HG03521 (cell line): ENCODE data around the gene SEC22A.
"Not testable (repeated sequence)": the region's sequence is repeated elsewhere in the genome, so short reads cannot be mapped to it uniquely, and the experiment has no call there.

Experiments
- ATAC-seq: cut with Tn5 transposase; IDR thresholded peaks from one replicate; pipeline ENCODE4 v1.9.1; 2021; ENCODE audit warnings: mild to moderate bottlenecking, moderate library complexity; ENCODE audit not compliant: unreplicated experiment

Gene SEC22A

DNA sequence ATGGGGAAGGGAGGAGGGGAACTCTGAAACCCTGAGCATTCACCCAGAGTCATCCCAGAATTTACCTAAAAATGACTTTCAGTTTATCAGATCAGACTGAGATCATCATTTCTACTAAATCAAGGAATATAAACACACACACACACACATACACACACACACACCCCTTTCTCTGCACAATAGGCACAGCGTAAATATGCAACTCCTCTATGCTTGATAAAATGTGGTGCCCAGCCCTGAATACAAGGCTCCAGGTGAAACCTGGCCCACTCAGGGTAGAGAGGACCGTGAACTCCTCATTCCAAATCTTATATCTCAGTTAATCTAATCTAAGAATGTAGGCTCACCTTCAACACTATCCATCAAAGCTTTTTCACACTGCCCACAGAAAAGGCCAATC lies 31.8 kb upstream of the SEC22A start:
- no peak for ATAC-seq

DNA sequence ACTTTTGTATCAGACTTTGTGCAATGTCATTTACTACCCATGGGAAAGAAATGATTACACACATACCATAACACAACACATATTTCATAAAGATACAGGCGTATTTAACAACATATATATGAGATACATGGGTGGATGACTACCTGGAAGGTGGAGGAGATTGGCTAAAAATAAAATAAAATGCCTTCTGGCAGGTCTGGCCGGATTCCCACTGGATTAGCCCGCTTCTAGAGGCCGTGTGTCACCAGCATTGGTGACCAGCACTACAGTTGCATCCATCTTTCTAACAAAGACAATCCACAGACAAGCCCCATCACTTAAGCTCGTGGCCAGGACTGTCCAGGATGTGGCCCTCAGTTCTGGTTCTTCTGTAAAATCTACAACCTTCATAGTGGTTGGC lies 21.0 kb upstream of the SEC22A start:
- no peak for ATAC-seq

GRCh38 chr3:123186695-123187094 lies 15.0 kb upstream of the SEC22A start:
- ATAC-seq = no peak

DNA sequence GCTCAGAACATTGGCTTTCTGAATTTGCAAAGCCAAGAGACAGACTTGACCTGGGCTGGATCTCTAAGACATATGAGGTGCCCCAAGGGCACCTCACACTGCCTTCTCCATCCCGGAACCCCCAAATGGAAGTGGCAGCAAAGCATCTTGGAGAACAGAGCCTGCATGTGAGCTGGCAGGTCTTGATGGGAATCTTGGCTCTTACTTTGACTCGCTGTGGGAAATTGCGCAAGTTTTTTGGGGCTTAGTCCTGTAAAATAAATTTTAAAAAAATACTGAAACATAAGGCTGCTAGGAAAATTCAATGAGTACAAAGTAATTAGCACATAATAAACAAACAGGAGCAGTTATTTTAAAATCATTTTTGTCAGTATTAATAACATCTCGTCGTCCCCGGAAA lies 13.7 kb upstream of the SEC22A start:
- ATAC-seq = no peak

DNA sequence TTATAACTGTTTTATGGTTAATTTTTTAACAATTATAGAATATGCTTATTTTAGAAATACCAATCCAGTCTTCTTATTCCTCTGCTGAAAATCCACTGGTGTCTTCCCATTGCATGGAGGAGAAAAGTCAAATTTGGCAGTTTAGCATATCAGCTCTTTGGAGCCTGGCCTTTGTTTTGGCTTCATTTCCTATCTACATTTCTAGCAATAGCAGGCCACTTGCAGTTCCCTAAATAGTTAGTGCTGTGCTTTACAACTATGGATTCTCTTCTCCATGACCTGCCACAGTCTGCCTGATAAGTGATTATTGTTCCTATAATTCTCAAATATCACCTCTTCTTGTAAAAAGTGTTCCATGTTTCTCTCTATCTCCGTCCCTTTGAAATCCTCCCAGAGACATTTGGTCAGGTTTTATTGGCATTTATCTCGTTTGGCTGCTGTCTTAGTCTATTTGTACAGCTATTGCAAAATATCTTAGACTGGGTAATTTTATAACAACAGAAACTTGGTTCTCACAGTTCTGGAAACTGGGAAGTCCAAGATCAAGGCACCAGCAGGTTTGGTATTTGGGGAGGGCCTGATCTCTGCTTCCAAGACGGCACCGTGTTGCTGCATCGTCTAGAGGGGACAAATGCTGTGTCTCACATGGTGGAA lies 8.2 kb upstream of the SEC22A start:
- ATAC-seq = no peak

- no peak for ATAC-seq
Measured at GRCh38 chr3:123194552-123194951, 7.2 kb upstream of the SEC22A start.

- no peak for ATAC-seq
Measured at GRCh38 chr3:123198372-123198771, 3.4 kb upstream of the SEC22A start.

DNA sequence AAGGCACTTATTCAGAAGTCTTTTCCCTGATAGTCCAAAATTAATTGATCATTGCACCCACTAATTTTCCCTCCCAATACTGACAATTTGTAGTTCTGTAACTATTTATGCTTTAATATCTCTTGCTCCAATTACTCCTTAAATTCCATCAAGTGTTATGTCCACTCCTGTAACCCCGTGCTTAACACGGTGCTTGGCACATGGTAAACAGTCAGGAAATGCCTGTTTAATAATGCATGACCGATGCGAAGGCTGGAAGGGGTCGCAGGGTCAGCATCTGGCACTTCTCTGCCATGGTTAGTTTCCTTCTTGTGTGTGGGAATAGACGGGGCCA lies 553 bp upstream of the SEC22A start:
- ATAC-seq = no peak

DNA sequence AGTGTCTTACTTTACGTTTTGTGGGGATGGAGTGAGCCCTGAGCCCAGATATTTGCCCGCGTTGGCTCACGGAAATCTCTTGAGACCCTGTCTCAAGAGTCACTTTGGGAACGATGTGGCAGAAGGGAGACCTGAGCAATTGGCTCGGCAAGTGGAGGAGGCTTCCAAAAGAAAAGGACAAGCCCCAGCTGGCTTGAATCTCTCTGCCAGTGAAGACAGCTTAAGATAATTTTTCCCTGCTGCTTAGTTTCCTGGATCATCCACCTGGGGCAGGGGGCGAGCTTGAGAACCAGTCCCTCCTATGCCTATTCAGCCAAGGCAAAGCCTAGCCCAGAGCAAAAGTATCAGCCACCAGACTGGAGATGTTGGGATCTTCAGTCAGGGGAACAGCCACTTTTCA lies 708 bp downstream of the SEC22A start:
- ATAC-seq = no peak

DNA sequence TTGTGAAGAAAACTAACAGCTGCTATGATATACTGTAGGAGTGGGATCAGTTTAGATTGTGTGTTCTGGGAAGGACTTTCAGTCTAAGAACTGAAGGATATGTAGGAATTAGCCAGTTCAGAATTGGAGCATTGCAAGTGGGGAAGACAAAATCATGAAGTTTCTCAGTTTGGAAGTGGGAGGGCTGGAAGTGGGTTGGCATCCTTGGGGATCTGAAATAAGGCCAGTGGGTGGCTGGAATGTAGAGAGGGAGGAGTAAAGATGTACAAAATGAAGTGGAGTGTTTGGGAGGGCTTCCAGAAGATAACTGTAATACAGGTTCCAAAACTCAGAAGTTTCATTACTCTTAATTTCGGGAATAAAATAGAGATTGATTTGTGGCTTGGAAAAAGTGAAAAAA lies 17.2 kb downstream of the SEC22A start:
- ATAC-seq = no peak

GRCh38 chr3:123221369-123221768 lies 19.6 kb downstream of the SEC22A start:
- not testable (repeated sequence) for ATAC-seq

DNA sequence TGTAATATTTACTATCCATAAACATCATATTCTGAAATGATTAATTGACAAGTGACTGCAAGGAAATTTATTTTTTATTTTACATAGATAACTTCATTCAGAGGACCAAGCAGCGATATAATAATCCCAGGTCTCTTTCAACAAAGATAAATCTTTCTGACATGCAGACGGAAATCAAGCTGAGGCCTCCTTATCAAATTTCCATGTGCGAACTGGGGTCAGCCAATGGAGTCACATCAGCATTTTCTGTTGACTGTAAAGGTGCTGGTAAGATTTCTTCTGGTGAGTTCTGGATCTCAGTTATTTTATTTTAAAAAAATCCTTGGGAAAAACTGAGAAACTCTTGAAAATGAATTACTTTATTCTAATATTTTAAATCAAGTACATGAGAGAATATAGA lies 23.3 kb downstream of the SEC22A start:
- no peak for ATAC-seq

- no peak for ATAC-seq
Measured at GRCh38 chr3:123226549-123226948, 24.8 kb downstream of the SEC22A start.

DNA sequence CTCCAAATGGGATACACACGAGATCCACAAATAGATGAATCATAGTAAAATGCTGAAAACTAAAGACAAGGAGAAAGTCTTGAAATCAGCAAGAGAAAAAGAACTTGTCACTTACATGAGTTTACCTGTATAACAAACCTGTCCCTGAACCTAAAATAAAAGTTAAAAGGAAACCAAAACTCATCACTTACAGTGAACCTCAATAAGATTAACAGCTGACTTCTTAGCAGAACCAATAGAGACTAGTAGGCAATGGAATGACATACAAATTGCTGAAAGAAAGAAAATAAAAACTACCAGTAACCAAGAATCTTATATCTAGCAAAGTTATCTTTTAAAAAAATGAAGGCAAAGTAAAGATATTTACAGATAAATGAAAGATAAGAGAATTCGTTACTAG lies 27.4 kb downstream of the SEC22A start:
- no peak for ATAC-seq

- no peak for ATAC-seq
Measured at GRCh38 chr3:123236902-123237301, 35.2 kb downstream of the SEC22A start.

DNA sequence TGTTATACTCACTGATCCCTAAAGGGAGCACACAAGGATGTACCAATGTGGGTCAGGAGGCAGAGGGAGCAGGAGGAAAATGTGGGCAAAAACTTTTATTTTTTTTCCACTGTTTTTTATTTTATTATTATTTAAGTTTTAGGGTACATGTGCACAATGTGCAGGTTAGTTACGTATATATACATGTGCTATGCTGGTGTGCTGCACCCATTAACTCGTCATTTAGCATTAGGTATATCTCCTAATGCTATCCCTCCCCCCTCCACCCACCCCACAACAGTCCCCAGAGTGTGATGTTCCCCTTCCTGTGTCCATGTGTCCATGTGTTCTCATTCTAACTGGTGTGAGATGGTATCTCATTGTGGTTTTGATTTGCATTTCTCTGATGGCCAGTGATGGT lies 37.4 kb downstream of the SEC22A start:
- not testable (repeated sequence) for ATAC-seq

DNA sequence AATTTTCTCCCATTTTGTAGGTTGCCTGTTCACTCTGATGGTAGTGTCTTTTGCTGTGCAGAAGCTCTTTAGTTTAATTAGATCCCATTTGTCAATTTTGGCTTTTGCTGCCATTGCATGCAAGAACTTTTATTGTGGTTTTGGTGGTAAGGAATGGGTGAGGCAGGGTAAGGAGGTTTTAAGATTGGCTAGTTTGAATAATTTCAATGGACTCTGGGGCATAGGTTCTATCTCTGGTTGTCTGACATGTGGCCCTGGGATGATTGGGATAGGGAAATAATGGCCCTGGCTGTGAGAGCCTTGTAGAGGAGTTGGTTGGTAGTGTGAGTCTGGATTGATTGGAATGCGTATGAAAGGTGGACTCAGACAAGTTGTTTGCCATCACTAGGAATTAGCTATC lies 38.0 kb downstream of the SEC22A start:
- ATAC-seq = no peak

DNA sequence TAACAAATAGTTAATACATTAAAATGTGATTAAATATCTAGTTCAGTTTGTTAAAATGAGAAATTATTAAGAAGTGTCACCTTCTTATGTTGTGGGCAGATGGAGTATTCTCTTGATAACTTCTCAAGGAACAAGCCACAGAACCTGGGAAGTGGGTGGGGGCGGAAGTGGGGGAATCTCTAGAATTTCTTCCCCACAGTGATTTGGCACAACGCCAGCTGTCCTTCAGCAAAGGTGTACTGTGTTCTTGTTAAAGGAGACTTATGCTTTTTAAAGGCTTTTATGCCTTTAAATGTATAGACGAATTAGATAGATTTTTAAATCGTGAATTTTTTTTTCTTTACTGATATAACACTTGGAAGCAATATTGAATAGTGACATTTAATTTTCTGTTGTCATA lies 42.4 kb downstream of the SEC22A start:
- no peak for ATAC-seq

DNA sequence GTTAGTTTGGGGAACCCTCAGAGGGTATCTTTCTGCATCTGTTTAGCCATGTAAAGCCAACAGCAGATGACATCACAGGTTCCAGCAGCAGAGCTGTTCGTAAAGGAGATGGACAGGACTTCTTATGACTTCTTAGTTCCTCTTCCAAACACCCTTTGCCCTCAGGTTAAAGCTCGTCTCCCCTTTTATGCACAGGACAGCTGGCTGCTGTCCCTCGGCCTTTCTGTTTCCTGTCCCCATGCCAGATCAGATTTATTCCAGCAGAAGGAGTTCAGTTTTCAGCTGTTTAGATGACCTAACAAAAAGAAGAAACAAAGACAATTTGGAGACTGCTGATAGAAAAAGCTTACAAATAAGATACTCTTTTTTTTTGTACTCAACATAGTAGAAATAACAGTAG lies 45.1 kb downstream of the SEC22A start:
- ATAC-seq = no peak

GRCh38 chr3:123256256-123256655 lies 54.5 kb downstream of the SEC22A start:
- no peak for ATAC-seq

- no peak for ATAC-seq
Measured at GRCh38 chr3:123258359-123258758, 56.6 kb downstream of the SEC22A start.

GRCh38 chr3:123258811-123259420 lies 57.2 kb downstream of the SEC22A start:
- ATAC-seq = no peak

DNA sequence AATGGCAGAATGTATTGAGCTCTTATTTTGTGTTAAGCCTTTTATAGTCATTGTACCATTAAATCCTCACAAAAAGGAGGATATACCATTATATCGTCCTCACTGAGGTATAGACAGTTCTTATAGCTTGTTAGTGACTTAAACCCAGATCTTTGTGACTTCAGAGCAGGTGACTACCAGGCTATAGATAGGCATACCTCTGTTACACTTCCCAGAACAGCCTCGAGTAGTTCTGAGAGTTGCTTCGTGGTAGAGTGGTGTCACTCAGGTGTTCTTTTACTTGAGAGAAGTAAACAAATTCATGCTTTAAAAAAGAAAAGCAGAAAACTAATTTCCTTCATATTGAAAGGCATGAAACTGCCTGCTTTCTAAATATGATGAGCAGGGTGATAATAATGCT lies 59.9 kb downstream of the SEC22A start:
- ATAC-seq = no peak
